Spleen (tissue), 11 donors: Measurements from ENCODE around the gene ZNF618. TPM values are rescaled to one million over a fixed set of nuclear protein-coding genes. Genes with fewer than 3 reads are reported as not detected.

Experiments
- DNase-seq: peaks from one replicate; pipeline ENCODE4 v3.0.0-alpha.2; 2020
- H3K27ac ChIP-seq, 8 donors: fragments of 200-600 bp; sonication (generic) in 7 of 8; 1 replicate in 4 of 8; 2 replicates in 4 of 8; pipeline versions ENCODE4 v1.5.0 to v1.8.0; 2016 to 2021; ENCODE audit warnings: inconsistent platforms in 4 of 8, mild to moderate bottlenecking in 4 of 8, moderate library complexity in 1 of 8
- H3K27me3 ChIP-seq, 7 donors: fragments of 200-600 bp; sonication (generic) in 6 of 7; replicated peaks in 1 of 7; 1 replicate in 4 of 7; 2 replicates in 3 of 7; pipeline versions ENCODE4 v1.5.0 to v1.8.0; 2016 to 2021; ENCODE audit warnings: inconsistent platforms in 3 of 7, mild to moderate bottlenecking in 1 of 7
- H3K36me3 ChIP-seq, 6 donors: fragments of 200-600 bp; sonication (generic) in 5 of 6; 1 replicate in 4 of 6; 2 replicates in 2 of 6; pipeline versions ENCODE4 v1.5.0 to v1.8.0; 2016 to 2021; ENCODE audit warnings: inconsistent platforms in 2 of 6
- H3K4me1 ChIP-seq, 6 donors: fragments of 200-600 bp; sonication (generic) in 5 of 6; 1 replicate in 3 of 6; 2 replicates in 3 of 6; pipeline versions ENCODE4 v1.5.0 to v1.8.0; 2016 to 2021; ENCODE audit warnings: inconsistent platforms in 3 of 6
- H3K4me3 ChIP-seq, 8 donors: fragments of 200-600 bp; sonication (generic) in 7 of 8; 1 replicate in 4 of 8; 2 replicates in 4 of 8; pipeline versions ENCODE4 v1.5.0 to v1.8.0; 2016 to 2021; ENCODE audit warnings: inconsistent platforms in 4 of 8, mild to moderate bottlenecking in 4 of 8, moderate library complexity in 2 of 8
- H3K9me3 ChIP-seq, 8 donors: fragments of 200-600 bp; sonication (generic) in 7 of 8; 1 replicate in 4 of 8; 2 replicates in 4 of 8; pipeline versions ENCODE4 v1.5.0 to v1.8.0; 2016 to 2021; ENCODE audit warnings: inconsistent platforms in 4 of 8
- POLR2A ChIP-seq, 3 donors: fragments of 450-650 bp; IDR thresholded peaks; one replicate each; pipeline ENCODE4 v1.5.1; 2017; ENCODE audit warnings: antibody characterized with exemption in 3 of 3, mild to moderate bottlenecking in 1 of 3
- POLR2AphosphoS5 ChIP-seq, 3 donors: sonication (generic); formaldehyde crosslinking; IDR thresholded peaks; one replicate each; pipeline ENCODE4 v1.5.1; 2017; ENCODE audit warnings: antibody characterized with exemption in 3 of 3
- WGBS, 5 donors: extraction: QIAGEN DNeasy Blood & Tissue Kit in 3 of 5; methylation state at CpG; one replicate each; pipeline versions ENCODE4 v1.1.5 to v1.1.7; 2013 to 2018; 5-methylcytosine and 5-hydroxymethylcytosine counted together
- intact Hi-C: fragments of 100-400 bp; cut with DNase I; formaldehyde crosslinking; loops from one replicate; pipeline ENCODE4 v1.15.0; 2023; ENCODE audit warnings: low total_unique reads
- polyA plus RNA-seq, 3 donors: library from polyadenylated mRNA; stranded (reverse); fragments of 200-250 nt; gene quantifications; one replicate each; pipeline ENCODE4 v1.2.1, GENCODE V29; 2013
- total RNA-seq, 7 donors: library from RNA; depleted of rRNA in 3 of 7; stranded (reverse); fragments of >200 nt in 3 of 7; fragmentation: NEBNext Ultra II Directional in 4 of 7; extraction: Animal tissue kit (Norgen Biotek cat#: 25700) in 4 of 7; gene quantifications; one replicate each; pipeline versions ENCODE4 v1.1.0 to v1.2.1, GENCODE V29; 2016 to 2021
- TF ChIP-seq, protein P1 (sequence below), 11 experiments: fragments of 200-600 bp in 7 of 11; fragments of 450-650 bp in 4 of 11; sonication (generic) in 4 of 11; IDR thresholded peaks in 8 of 11; conservative IDR thresholded peaks in 3 of 11; 1 replicate in 7 of 11; 2 replicates in 4 of 11; pipeline versions ENCODE4 v1.4.0 to v1.8.0; 2016 to 2021; ENCODE audit warnings: antibody characterized with exemption in 11 of 11, inconsistent platforms in 4 of 11, mild to moderate bottlenecking in 1 of 11
- donor health status: healthy with polysubstance abuse.
- donor health status: DM: no; HTN: no; CAD: no; lungs with moderate emphysema.
- donor health status: DM: no; HTN: no; CAD: no.
- donor health status: Bipolar disorder and iron deficiency.
- donor health status: healthy.
- donor health status: DM: no; HTN: no; CAD: no.
- donor health status: DM: yes; HTN: yes; CAD: no.

Gene ZNF618
- total and polyA plus RNA-seq, 10 donors, result 0.58 to 14.8 (median 8.4) TPM

DNA sequence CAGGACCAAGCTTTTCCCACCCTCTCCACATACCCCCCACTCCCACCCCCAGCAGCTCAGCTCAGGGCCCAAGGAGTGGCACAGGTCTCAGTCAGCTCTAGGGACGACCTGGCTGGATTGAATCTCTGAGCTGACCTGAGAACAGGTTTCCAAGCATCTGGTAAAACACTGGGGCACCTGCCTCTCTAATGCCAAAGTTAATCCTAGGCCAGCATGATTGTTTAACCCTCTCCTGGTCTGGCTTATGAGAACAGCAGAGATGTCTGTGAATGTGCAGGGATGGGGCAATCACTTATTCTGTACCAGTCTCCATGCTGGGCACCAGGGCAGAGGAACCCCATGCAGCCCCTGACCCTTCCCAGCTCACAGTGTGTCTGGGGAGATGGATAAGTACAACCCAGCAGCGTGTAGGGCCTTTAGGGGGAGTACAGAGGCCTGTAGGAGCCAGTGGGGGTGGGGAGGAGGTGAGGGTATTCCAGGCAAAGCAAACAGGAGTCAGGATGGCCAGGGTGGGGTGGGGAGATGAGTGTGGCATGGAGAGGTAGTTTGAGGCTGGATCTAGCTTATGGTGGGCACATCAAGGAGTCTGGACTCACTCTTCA lies 223.7 kb downstream of the ZNF618 start:
- 72 to 83% (median 80%) methylated on average over 2 of the region's 2 CpGs for WGBS, 5 donors
- Histone ChIP-seq H3K4me3 (no peak overlapping the region), H3K9me3 (peaks cover 0 to 17% (median 9%) of the 10 kb centered on the region in 8 donors), H3K36me3 (no peaks in the 10 kb centered on the region), H3K27ac (no peak overlapping the region), H3K4me1 (peaks cover 0 to 32% (median 16%) of the 10 kb centered on the region in 6 donors), H3K27me3 (peaks cover 0 to 53% (median 21%) of the 10 kb centered on the region in 7 donors)
- intact Hi-C loops, result no loop called here
- TF ChIP-seq POLR2AphosphoS5 (IDR thresholded peaks at IDR 0.05) (no peak), POLR2A (IDR thresholded peaks at IDR 0.05) (no peak)
- TF ChIP-seq, protein P1, sequence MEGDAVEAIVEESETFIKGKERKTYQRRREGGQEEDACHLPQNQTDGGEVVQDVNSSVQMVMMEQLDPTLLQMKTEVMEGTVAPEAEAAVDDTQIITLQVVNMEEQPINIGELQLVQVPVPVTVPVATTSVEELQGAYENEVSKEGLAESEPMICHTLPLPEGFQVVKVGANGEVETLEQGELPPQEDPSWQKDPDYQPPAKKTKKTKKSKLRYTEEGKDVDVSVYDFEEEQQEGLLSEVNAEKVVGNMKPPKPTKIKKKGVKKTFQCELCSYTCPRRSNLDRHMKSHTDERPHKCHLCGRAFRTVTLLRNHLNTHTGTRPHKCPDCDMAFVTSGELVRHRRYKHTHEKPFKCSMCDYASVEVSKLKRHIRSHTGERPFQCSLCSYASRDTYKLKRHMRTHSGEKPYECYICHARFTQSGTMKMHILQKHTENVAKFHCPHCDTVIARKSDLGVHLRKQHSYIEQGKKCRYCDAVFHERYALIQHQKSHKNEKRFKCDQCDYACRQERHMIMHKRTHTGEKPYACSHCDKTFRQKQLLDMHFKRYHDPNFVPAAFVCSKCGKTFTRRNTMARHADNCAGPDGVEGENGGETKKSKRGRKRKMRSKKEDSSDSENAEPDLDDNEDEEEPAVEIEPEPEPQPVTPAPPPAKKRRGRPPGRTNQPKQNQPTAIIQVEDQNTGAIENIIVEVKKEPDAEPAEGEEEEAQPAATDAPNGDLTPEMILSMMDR (IDR thresholded peaks at IDR 0.05 in 8 of 11, conservative IDR thresholded peaks at IDR 0.05 in 3 of 11), result no peak
- DNase-seq, result peak; percentile 34

DNA sequence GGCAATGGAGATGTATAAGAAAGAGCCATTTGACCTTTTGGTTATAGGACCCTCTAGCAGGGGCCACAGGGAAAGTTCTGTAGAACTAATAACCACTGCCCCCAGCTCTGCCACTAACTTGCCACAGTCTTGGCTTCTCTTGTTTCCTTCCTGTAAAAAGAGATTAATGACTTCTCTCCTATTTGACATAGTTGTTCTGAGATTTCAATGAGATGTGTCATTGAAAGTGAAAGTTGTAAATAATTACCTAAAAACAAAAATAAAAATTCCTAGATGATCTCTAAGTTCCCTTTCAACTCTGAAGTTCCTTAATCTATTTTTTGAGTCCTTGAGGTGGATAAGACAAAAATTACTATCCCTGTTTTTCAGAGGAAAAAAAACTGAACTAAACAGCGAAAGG lies 224.4 kb downstream of the ZNF618 start:
- Histone ChIP-seq H3K36me3 (no peaks in the 10 kb centered on the region), H3K4me1 (peaks cover 0 to 32% (median 16%) of the 10 kb centered on the region in 6 donors), H3K4me3 (no peak overlapping the region), H3K27me3 (peaks cover 0 to 46% (median 21%) of the 10 kb centered on the region in 7 donors), H3K9me3 (peaks cover 0 to 17% (median 9%) of the 10 kb centered on the region in 8 donors), H3K27ac (no peak overlapping the region)
- TF ChIP-seq, protein P1 (IDR thresholded peaks at IDR 0.05 in 8 of 11, conservative IDR thresholded peaks at IDR 0.05 in 3 of 11), result no peak
- TF ChIP-seq POLR2AphosphoS5 (IDR thresholded peaks at IDR 0.05), result no peak
- no peak for DNase-seq
- intact Hi-C loops, result no loop called here
- WGBS, 5 donors, result 51 to 87% (median 77%) methylated on average over 1 of the region's 1 CpG

DNA sequence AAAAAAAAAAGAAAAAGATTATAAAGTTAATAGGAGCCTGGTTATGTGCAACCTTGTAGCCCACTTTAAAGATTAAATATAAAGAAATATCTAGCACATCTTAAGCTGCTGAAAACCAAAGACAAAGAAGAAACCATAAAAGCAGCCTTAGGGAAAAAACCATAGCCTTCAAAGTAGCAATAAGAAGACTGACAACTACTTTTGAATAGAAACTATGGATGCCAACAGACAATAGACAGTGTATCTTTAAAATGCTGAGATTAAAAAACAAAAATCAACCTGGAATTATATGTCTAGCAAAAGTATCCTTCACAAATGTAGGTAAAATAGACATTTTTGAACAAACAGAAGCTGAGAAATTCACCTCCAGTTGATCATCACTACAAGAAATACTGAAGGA lies 226.4 kb downstream of the ZNF618 start:
- Histone ChIP-seq H3K27me3 (peaks cover 0 to 26% (median 17%) of the 10 kb centered on the region in 7 donors), H3K9me3 (peaks cover 0 to 17% (median 9%) of the 10 kb centered on the region in 8 donors), H3K4me3 (no peak overlapping the region), H3K36me3 (no peaks in the 10 kb centered on the region), H3K27ac (no peak overlapping the region), H3K4me1 (peaks cover 0 to 29% (median 14%) of the 10 kb centered on the region in 6 donors)
- no peak for DNase-seq
- intact Hi-C loops, result no loop called here
- TF ChIP-seq, protein P1 (IDR thresholded peaks at IDR 0.05 in 8 of 11, conservative IDR thresholded peaks at IDR 0.05 in 3 of 11), result no peak
- TF ChIP-seq POLR2AphosphoS5 (IDR thresholded peaks at IDR 0.05) (no peak), POLR2A (IDR thresholded peaks at IDR 0.05) (no peak)

- H3K4me3 ChIP-seq, result no peak overlapping the region
- no peak for DNase-seq
- TF ChIP-seq, protein P1 (IDR thresholded peaks at IDR 0.05 in 8 of 11, conservative IDR thresholded peaks at IDR 0.05 in 3 of 11), result no peak
- TF ChIP-seq POLR2AphosphoS5 (IDR thresholded peaks at IDR 0.05), result no peak
- no peak for TF ChIP-seq POLR2A (IDR thresholded peaks at IDR 0.05)
- H3K9me3 ChIP-seq, result peaks cover 0 to 17% (median 9%) of the 10 kb centered on the region in 8 donors
- no peak overlapping the region for H3K27ac ChIP-seq
- H3K27me3 ChIP-seq, result peaks cover 0 to 12% (median 0%) of the 10 kb centered on the region in 7 donors
- H3K4me1 ChIP-seq, result peaks cover 0 to 11% (median 0%) of the 10 kb centered on the region in 6 donors
- WGBS, 5 donors, result 61 to 76% (median 74%) methylated on average over 5 of the region's 5 CpGs
- intact Hi-C loops, result no loop called here
- H3K36me3 ChIP-seq, result no peaks in the 10 kb centered on the region
Observed at GRCh38 chr9:114105236-114105635, 229.1 kb downstream of the ZNF618 start.

Other genes starting within 250 kb of the ZNF618 start
- gene AMBP, start 202.0 kb downstream of the ZNF618 start, total RNA-seq, result 1 to 10 TPM in 1 of 7 donors, not detected in 6; 1.6 TPM
- under 1 TPM in 2 of 3 donors, not detected in 1; 0.09 to 0.12 TPM for gene AMBP, start 202.0 kb downstream of the ZNF618 start, polyA plus RNA-seq
- 1 to 10 TPM in 2 of 7 donors, not detected in 5; 1.0 to 1.5 TPM for gene KIF12, start 223.0 kb downstream of the ZNF618 start, total RNA-seq
- gene KIF12, start 223.0 kb downstream of the ZNF618 start, polyA plus RNA-seq, result under 1 TPM; 0.20 to 0.26 (median 0.23) TPM